Trophoblast cell (in vitro differentiated cells and primary cell): Measurements from ENCODE around the gene IFI44L. TPM values are rescaled to one million over a fixed set of nuclear protein-coding genes. Genes with fewer than 3 reads are reported as not detected.

Experiments
- DNase-seq, 2 donors: peaks; one replicate each; pipeline ENCODE4 v3.0.0-alpha.2; 2016
- H2AFZ ChIP-seq: 2 replicates; pipeline ENCODE4 v1.6.1; 2013; ENCODE audit warnings: low read length, moderate library complexity, mild to moderate bottlenecking; ENCODE audit not compliant: insufficient read depth, poor library complexity
- H2AK5ac ChIP-seq: 2 replicates; pipeline ENCODE4 v1.6.1; 2013; ENCODE audit warnings: mild to moderate bottlenecking, low read length
- H2BK120ac ChIP-seq: 2 replicates; pipeline ENCODE4 v1.6.1; 2013; ENCODE audit warnings: low read length, mild to moderate bottlenecking, moderate library complexity; ENCODE audit not compliant: insufficient read depth, poor library complexity
- H2BK12ac ChIP-seq: 2 replicates; pipeline ENCODE4 v1.6.1; 2013; ENCODE audit warnings: mild to moderate bottlenecking, low read length, moderate library complexity
- H2BK5ac ChIP-seq: 2 replicates; pipeline ENCODE4 v1.6.1; 2013; ENCODE audit warnings: low read length, low read depth, moderate library complexity, mild to moderate bottlenecking; ENCODE audit not compliant: poor library complexity
- H3K14ac ChIP-seq: 2 replicates; pipeline ENCODE4 v1.6.1; 2013; ENCODE audit warnings: mild to moderate bottlenecking, low read length
- H3K18ac ChIP-seq: 2 replicates; pipeline ENCODE4 v1.6.1; 2013; ENCODE audit warnings: mild to moderate bottlenecking, low read length
- H3K23ac ChIP-seq: 2 replicates; pipeline ENCODE4 v1.6.1; 2013; ENCODE audit warnings: low read length
- H3K27ac ChIP-seq: 2 replicates; pipeline ENCODE4 v1.5.1; 2013; ENCODE audit warnings: low read depth, mild to moderate bottlenecking, inconsistent platforms, low read length, moderate library complexity
- H3K27me3 ChIP-seq: 2 replicates; pipeline ENCODE4 v1.6.1; 2013; ENCODE audit warnings: inconsistent platforms, mild to moderate bottlenecking, low read length, moderate library complexity; ENCODE audit not compliant: insufficient read depth
- H3K36me3 ChIP-seq, 2 experiments: 1 replicate in 1 of 2; 2 replicates in 1 of 2; pipeline ENCODE4 v1.6.1; 2013; ENCODE audit warnings: low read length in 2 of 2, mild to moderate bottlenecking in 2 of 2, moderate library complexity in 1 of 2; ENCODE audit not compliant: insufficient read depth in 2 of 2, control insufficient read depth in 1 of 2
- H3K4ac ChIP-seq: 2 replicates; pipeline ENCODE4 v1.6.1; 2013; ENCODE audit warnings: low read depth, mild to moderate bottlenecking, low read length, moderate library complexity
- H3K4me1 ChIP-seq, 2 experiments: 1 replicate in 1 of 2; 2 replicates in 1 of 2; pipeline ENCODE4 v1.6.1; 2013; ENCODE audit warnings: low read length in 2 of 2, mild to moderate bottlenecking in 2 of 2, moderate library complexity in 1 of 2; ENCODE audit not compliant: insufficient read depth in 2 of 2, control insufficient read depth in 1 of 2
- H3K4me2 ChIP-seq: 2 replicates; pipeline ENCODE4 v1.6.1; 2013; ENCODE audit warnings: inconsistent platforms, mild to moderate bottlenecking, low read length, moderate library complexity
- H3K4me3 ChIP-seq: 2 replicates; pipeline ENCODE4 v1.5.1; 2013; ENCODE audit warnings: mild to moderate bottlenecking, low read depth, low read length, inconsistent platforms
- H3K79me1 ChIP-seq: one replicate; pipeline ENCODE4 v1.6.1; 2013; ENCODE audit warnings: low read length
- H3K79me2 ChIP-seq: 2 replicates; pipeline ENCODE4 v1.6.1; 2013; ENCODE audit warnings: low read length, mild to moderate bottlenecking; ENCODE audit not compliant: control insufficient read depth, insufficient read depth, poor library complexity
- H3K9ac ChIP-seq: 2 replicates; pipeline ENCODE4 v1.6.1; 2013; ENCODE audit warnings: mild to moderate bottlenecking, low read length
- H3K9me3 ChIP-seq: 2 replicates; pipeline ENCODE4 v1.6.1; 2013; ENCODE audit warnings: low read depth, mild to moderate bottlenecking, control low read depth, inconsistent platforms, low read length; ENCODE audit not compliant: insufficient read depth
- H4K12ac ChIP-seq: 2 replicates; pipeline ENCODE4 v1.6.1; 2013; ENCODE audit warnings: low read depth, mild to moderate bottlenecking, low read length, moderate library complexity
- H4K8ac ChIP-seq: 2 replicates; pipeline ENCODE4 v1.6.1; 2013; ENCODE audit warnings: low read depth, mild to moderate bottlenecking, low read length, moderate library complexity
- H4K91ac ChIP-seq: one replicate; pipeline ENCODE4 v1.6.1; 2013; ENCODE audit warnings: low read depth, mild to moderate bottlenecking, low read length, moderate library complexity
- WGBS: extraction: QIAGEN DNeasy Blood & Tissue Kit; methylation state at CpG from one replicate; pipeline ENCODE4 v1.1.7; 2013; ENCODE audit warnings: missing lambda C conversion rate; ENCODE audit not compliant: insufficient read length, insufficient coverage; ENCODE audit errors: extremely low coverage; 5-methylcytosine and 5-hydroxymethylcytosine counted together
- polyA plus RNA-seq: library from polyadenylated mRNA; stranded (reverse); fragments of 200-250 nt; gene quantifications from 2 replicates; pipeline ENCODE4 v1.2.3, GENCODE V29; 2013

The IFI44L gene
- not detected in 2 replicates for polyA plus RNA-seq

GRCh38 chr1:78619803-78620579 is at the start of gene IFI44L:
TSS of gene IFI44L (plus strand) at chr1:78620448. CDS start at chr1:78627916, 7,468 bp downstream.
- Histone ChIP-seq H3K4me1 (no peaks in the 10 kb centered on the region), H3K4ac (no peak within 1 kb of the TSS), H3K27ac (no peak within 1 kb of the TSS), H4K12ac (no peak within 1 kb of the TSS), H2AK5ac (no peak within 1 kb of the TSS), H2BK12ac (no peak within 1 kb of the TSS), H2BK120ac (no peak within 1 kb of the TSS), H3K14ac (no peak within 1 kb of the TSS), H2BK5ac (no peak within 1 kb of the TSS), H2AFZ (no peak within 1 kb of the TSS), H4K91ac (no peak within 1 kb of the TSS), H3K18ac (no peak within 1 kb of the TSS), H3K4me3 (no peak within 1 kb of the TSS), H4K8ac (no peak within 1 kb of the TSS), H3K4me2 (no peak within 1 kb of the TSS), H3K79me2 (no peaks in the 10 kb centered on the region), H3K23ac (no peak within 1 kb of the TSS), H3K9me3 (no peaks in the 10 kb centered on the region), H3K27me3 (no peaks in the 10 kb centered on the region), H3K36me3 (no peaks in the 10 kb centered on the region), H3K79me1 (no peaks in the 10 kb centered on the region), H3K9ac (no peak within 1 kb of the TSS)
- peak in 1 of 2 donors; percentile 40 for DNase-seq
- whole genome bisulfite sequencing: no CpG with 5 or more reads among the region's 9 CpGs

- Histone ChIP-seq H3K36me3 (no peaks in the 10 kb centered on the region), H2AK5ac (no peak overlapping the region), H3K4ac (no peak overlapping the region), H2BK120ac (no peak overlapping the region), H2BK12ac (no peak overlapping the region), H3K79me1 (no peaks in the 10 kb centered on the region), H3K9me3 (no peaks in the 10 kb centered on the region), H3K4me1 (no peaks in the 10 kb centered on the region), H4K91ac (no peak overlapping the region), H3K23ac (no peak overlapping the region), H2BK5ac (no peak overlapping the region), H3K9ac (no peak overlapping the region), H3K79me2 (no peaks in the 10 kb centered on the region), H4K12ac (no peak overlapping the region), H2AFZ (no peak overlapping the region), H3K27me3 (no peaks in the 10 kb centered on the region), H3K27ac (no peak overlapping the region), H4K8ac (no peak overlapping the region), H3K14ac (no peak overlapping the region), H3K4me2 (no peak overlapping the region), H3K18ac (no peak overlapping the region), H3K4me3 (no peak overlapping the region)
- no peak for DNase-seq
- WGBS: no CpG with 5 or more reads among the region's 2 CpGs
Measured at GRCh38 chr1:78570539-78570938, 49.7 kb upstream of the IFI44L start.

GRCh38 chr1:78577257-78578100 is 42.8 kb upstream of the IFI44L start:
- H2AFZ ChIP-seq: no peak overlapping the region
- H4K12ac ChIP-seq: no peak overlapping the region
- H4K91ac ChIP-seq: no peak overlapping the region
- no peak overlapping the region for H3K14ac ChIP-seq
- no peak overlapping the region for H2BK12ac ChIP-seq
- H3K27ac ChIP-seq: no peak overlapping the region
- H3K79me1 ChIP-seq: no peaks in the 10 kb centered on the region
- no peak overlapping the region for H2BK120ac ChIP-seq
- no peaks in the 10 kb centered on the region for H3K4me1 ChIP-seq
- no peak overlapping the region for H3K4me3 ChIP-seq
- H3K9me3 ChIP-seq: no peaks in the 10 kb centered on the region
- no peak overlapping the region for H3K23ac ChIP-seq
- no peak overlapping the region for H3K18ac ChIP-seq
- no peak overlapping the region for H2AK5ac ChIP-seq
- H3K36me3 ChIP-seq: no peaks in the 10 kb centered on the region
- no peak overlapping the region for H3K4me2 ChIP-seq
- H3K27me3 ChIP-seq: no peaks in the 10 kb centered on the region
- H3K4ac ChIP-seq: no peak overlapping the region
- no peak for DNase-seq
- H3K9ac ChIP-seq: no peak overlapping the region
- no peaks in the 10 kb centered on the region for H3K79me2 ChIP-seq
- WGBS: no CpG with 5 or more reads among the region's 9 CpGs
- no peak overlapping the region for H2BK5ac ChIP-seq
- no peak overlapping the region for H4K8ac ChIP-seq

- H3K36me3 ChIP-seq: no peaks in the 10 kb centered on the region
- no peaks in the 10 kb centered on the region for H3K27me3 ChIP-seq
- no peaks in the 10 kb centered on the region for H3K79me2 ChIP-seq
- no peak overlapping the region for H2BK12ac ChIP-seq
- H4K91ac ChIP-seq: no peak overlapping the region
- no peak overlapping the region for H3K27ac ChIP-seq
- H3K14ac ChIP-seq: no peak overlapping the region
- H2AK5ac ChIP-seq: no peak overlapping the region
- no peak overlapping the region for H2BK120ac ChIP-seq
- H3K79me1 ChIP-seq: no peaks in the 10 kb centered on the region
- no peak overlapping the region for H2AFZ ChIP-seq
- H3K18ac ChIP-seq: no peak overlapping the region
- H3K4me2 ChIP-seq: no peak overlapping the region
- no peak overlapping the region for H4K8ac ChIP-seq
- H3K4ac ChIP-seq: no peak overlapping the region
- H2BK5ac ChIP-seq: no peak overlapping the region
- no peak overlapping the region for H3K4me3 ChIP-seq
- no peak overlapping the region for H3K9ac ChIP-seq
- no peaks in the 10 kb centered on the region for H3K4me1 ChIP-seq
- H3K9me3 ChIP-seq: no peaks in the 10 kb centered on the region
- H3K23ac ChIP-seq: no peak overlapping the region
- WGBS: no CpG with 5 or more reads among the region's 1 CpG
- DNase-seq: peak in 1 of 2 donors; percentile 6
- no peak overlapping the region for H4K12ac ChIP-seq
Measured at GRCh38 chr1:78586572-78586971, 33.7 kb upstream of the IFI44L start.
